Stimulated activated CD8-positive, alpha-beta memory T cell treated with anti-CD3 and anti-CD28 coated beads, Interleukin-15, amount 100 ng/mL, for 48 hours (primary cell): ENCODE results near the gene B3GNT7.
"Not testable (repeated sequence)": the region's sequence is repeated elsewhere in the genome, so short reads cannot be mapped to it uniquely, and the experiment has no call there.

Experiments used
- DNase-seq, 2 donors: peaks; one replicate each; pipeline ENCODE4 v3.0.0-alpha.2; 2020; ENCODE audit warnings: low read depth in 2 of 2

Gene B3GNT7

GRCh38 chr2:231400681-231401080 is 5.2 kb downstream of the B3GNT7 start:
- not testable (repeated sequence) for DNase-seq

DNA sequence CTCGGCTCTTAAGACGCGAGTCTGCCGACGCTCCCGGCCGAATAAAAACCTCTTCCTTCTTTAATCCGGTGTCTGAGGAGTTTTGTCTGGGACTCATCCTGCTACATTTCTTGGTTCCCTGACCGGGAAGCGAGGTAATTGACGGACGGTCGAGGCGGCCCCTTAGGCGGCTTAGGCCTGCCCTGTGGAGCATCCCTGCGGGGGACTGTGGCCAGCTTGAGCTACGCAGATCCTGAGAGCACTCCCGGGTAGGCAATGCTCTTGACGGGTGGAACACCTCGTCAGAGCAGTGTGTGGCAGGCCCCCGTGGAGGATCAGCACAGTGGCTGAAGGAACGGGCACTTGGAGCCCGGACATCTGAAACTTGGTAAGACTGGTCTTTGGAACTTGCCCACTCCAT is 5.6 kb downstream of the B3GNT7 start:
- not testable (repeated sequence) for DNase-seq

DNA sequence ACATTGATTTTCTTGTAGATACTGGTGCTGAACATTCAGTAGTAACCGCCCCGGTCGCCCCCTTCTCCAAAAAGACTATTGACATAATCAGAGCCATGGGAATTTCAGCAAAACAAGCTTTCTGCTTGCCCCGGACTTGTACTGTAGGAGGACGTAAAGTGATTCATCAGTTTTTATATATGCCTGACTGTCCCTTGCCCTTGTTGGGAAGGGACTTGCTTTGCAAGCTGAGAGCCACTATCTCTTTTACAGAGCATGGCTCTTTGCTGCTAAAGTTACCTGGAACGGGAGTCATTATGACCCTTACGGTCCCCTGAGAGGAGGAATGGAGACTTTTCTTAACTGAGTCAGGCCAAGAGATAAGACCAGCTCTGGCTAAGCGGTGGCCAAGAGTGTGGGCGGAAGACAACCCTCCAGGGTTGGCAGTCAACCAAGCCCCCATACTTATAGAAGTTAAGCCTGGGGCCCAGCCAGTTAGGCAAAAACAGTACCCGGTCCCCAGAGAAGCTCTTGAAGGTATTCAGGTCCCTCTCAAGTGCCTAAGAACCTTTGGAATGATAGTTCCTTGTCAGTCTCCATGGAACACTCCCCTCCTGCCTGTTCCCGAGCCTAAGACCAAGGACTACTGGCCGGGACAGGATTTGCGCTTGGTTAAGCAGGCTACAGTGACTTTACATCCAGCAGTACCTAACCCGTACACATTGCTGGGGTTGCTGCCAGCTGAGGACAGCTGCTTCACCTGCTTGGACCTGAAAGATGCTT is 8.1 kb downstream of the B3GNT7 start:
- DNase-seq, result not testable (repeated sequence)

DNA sequence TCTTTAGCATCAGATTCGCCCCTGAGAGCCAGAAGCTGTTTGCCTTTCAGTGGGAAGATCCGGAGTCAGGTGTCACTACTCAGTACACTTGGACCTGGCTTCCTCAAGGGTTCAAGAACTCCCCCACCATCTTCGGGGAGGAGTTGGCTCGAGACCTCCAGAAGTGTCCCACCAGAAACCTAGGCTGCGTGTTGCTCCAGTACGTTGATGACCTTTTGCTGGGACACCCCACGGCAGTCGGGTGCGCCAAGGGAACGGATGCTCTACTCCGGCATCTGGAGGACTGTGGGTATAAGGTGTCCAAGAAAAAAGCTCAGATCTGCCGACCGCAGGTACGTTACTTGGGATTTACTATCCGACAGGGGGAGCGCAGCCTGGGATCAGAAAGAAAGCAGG is 8.7 kb downstream of the B3GNT7 start:
- not testable (repeated sequence) for DNase-seq

GRCh38 chr2:231405601-231406367 is 10.3 kb downstream of the B3GNT7 start:
- not testable (repeated sequence) for DNase-seq

GRCh38 chr2:231407686-231408085 is 12.2 kb downstream of the B3GNT7 start:
- not testable (repeated sequence) for DNase-seq

DNA sequence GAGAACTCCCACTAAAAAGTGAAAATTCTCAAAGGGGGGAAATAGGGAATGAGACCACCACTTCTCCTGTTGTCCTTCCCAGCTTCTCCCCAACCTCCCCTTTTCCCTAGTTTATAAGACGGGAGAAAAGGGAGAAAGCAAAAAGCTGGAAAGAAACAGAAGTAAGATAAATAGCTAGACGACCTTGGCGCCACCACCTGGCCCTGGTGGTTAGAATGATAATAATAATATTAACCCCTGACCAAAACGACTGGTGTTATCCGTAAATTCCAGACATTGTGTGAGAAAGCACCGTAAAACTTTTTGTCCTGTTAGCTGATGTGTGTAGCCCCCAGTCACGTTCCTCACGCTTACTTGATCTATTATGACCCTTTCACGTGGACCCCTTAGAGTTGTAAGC is 12.8 kb downstream of the B3GNT7 start:
- not testable (repeated sequence) for DNase-seq

- DNase-seq, result no peak
Measured at GRCh38 chr2:231409776-231410175, 14.3 kb downstream of the B3GNT7 start.

- no peak for DNase-seq
Measured at GRCh38 chr2:231410293-231411004, 14.9 kb downstream of the B3GNT7 start.

GRCh38 chr2:231411237-231411636 is 15.7 kb downstream of the B3GNT7 start:
- no peak for DNase-seq

DNA sequence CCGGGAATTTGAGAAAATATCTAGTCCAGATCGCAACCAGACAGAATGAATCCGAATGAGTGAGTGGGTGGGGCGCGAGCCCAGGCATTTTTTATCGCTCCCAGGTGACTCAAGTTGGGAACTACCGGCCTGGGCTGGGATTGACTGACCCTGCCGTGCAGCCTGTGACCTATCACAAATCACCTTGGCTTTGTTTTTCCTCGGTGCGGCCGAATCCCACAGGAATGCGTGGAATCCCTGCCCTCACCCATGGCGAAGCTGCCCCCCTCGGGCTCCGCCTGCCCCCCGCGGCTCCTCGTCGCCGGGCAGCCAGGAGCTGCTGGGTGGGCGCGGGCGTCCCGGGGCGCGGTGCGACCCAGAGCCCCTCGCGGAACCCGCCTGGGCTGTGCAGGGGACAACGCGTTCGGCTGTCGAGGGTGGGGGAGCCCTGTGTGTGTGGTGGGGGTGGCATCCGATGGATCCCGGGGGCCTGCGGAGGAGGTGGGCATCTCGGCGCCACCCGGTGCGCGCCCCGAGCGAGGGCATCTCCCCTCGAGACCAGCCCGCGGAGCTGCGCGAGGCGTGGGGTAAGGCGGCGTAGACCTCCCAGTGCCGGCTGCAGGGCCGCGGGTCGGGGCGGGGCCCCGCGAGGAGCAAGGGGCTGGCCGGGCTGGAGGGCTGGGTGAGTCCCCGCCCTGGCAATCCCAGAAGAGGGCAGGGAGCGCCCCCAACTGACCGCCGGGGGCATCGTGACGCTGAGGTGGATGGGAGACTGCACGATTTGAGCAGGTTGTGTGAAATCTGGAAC is 16.5 kb downstream of the B3GNT7 start:
- peak; percentile 71 to 77 for DNase-seq

GRCh38 chr2:231412618-231412963 is 17.1 kb downstream of the B3GNT7 start:
- no peak for DNase-seq

GRCh38 chr2:231413456-231413855 is 17.9 kb downstream of the B3GNT7 start:
- DNase-seq, result no peak

DNA sequence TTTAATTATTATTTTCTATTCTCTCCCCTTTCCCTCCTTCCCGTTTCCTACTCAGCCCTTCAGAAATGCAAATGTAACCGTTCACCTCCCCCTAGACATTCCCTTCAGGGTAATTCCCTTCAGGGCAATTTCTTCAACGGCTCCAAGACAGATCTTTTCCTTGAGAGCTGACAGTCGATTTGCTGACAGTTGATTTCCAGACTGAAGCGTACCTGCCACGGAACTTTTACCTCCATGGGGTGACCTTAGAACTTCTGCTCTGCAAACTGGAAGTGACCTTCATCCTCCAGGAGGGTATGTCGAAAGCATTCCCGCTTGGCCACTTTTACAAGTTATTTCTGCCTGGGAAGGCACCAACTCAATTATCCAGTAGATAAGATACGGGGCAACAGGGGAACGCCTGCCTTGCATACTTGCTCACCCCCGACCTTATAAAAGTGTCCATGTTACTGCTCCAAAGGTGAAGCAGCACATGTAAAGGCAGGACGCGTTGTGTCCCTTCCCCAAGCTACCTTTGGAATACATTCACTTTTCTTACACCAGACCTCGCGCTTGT is 18.5 kb downstream of the B3GNT7 start:
- DNase-seq, result no peak

GRCh38 chr2:231415029-231415428 is 19.5 kb downstream of the B3GNT7 start:
- no peak for DNase-seq

DNA sequence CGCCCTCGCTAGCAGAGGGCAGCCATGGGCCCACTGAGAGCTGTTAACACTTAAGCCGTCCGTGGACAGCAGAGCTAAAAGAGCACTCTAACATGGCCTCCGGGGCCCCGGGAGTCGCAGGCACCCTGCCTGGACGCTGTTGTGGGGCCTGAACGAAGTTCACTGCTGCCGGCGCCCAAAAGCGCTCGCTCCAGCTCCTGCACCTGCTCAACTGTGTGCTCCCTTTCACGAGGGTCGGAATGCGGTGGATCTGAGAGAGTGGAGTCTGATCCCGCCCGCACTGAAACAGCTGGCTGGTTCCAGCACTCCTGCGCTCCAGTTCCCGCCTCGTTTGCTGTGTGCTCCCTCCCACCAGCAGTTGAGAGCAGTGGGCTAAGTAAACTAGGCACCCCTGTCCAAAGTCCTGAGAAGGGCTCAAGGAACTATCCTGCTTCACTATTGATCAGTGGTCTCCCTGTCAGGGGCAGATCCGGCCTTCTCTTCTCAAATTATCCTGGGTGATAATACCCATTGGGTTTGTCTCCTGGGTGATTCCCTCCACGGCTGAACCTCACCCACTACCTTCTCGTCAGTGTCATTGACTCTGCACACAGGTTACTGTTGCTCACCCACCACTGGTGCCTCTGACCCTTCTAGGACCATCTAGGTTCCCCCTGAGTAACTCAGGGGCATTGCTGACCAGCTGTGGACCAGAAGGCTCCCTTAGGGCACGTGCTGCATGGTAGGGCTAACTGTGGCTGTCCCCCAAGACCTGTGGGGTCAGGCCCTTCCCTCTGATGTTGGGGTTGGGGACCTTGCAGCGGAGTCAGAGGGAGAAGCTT is 23.5 kb downstream of the B3GNT7 start:
- DNase-seq, result no peak

GRCh38 chr2:231421051-231421580 is 25.6 kb downstream of the B3GNT7 start:
- DNase-seq, result no peak

- DNase-seq, result no peak
Measured at GRCh38 chr2:231422056-231422455, 26.5 kb downstream of the B3GNT7 start.

GRCh38 chr2:231423176-231423575 is 27.7 kb downstream of the B3GNT7 start:
- DNase-seq, result no peak

DNA sequence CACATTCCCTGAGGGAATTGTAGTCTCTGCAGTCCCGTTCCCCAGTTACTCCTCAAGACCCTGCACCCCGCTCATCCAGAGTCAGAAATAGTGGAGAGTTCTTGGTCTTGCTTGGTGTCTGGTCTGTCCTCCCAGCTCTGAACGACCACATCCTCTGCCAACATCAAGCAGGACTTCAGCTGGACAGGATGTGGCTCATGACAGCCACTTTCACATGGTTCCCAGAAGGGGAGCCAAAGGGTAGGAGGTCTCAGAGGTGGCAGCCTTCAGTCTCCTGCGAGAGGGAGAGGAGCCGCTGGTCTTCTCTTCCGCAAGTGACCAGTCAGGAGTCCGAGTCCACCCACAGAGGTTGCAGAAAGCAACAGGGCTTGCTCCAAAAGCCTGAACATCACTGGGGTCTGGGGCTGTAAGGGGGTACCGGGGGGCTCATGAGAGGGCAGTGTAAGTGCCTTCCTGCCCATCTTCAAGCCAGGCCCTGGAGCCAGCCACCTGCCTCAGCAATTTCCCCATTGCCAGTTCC is 29.8 kb downstream of the B3GNT7 start:
- DNase-seq, result no peak
